ENCODE data around the gene DLX3.

DLX3 gene

GRCh38 chr17:49944273-49944870 lies 50.7 kb downstream of the DLX3 start:
- no peak overlapping the region for H3K27ac ChIP-seq (ENCODE audit: low read depth, low read length)
- no peak overlapping the region for H3K9ac ChIP-seq (ENCODE audit: low read length)
- H3K79me2 ChIP-seq (ENCODE audit: insufficient read depth, low read length): no peaks in the 10 kb centered on the region
- no peak for TF ChIP-seq EZH2phosphoT487 (conservative IDR thresholded peaks at IDR 0.05; ENCODE audit: low read length)
- no peak for TF ChIP-seq CTCF (IDR thresholded peaks at IDR 0.05; ENCODE audit: insufficient read depth, low read length, poor library complexity, severe bottlenecking)
- no peaks in the 10 kb centered on the region for H3K27me3 ChIP-seq (ENCODE audit: low read length)
- no peak overlapping the region for H2AFZ ChIP-seq (ENCODE audit: low read depth, low read length, severe bottlenecking)
- H3K4me2 ChIP-seq (ENCODE audit: low read depth, low read length, poor library complexity, severe bottlenecking): no peak overlapping the region
- H3K36me3 ChIP-seq (ENCODE audit: low read length): no peaks in the 10 kb centered on the region
- H3F3A ChIP-seq (ENCODE audit: insufficient read depth): no peaks in the 10 kb centered on the region
- no peaks in the 10 kb centered on the region for H3K9me3 ChIP-seq (ENCODE audit: insufficient read depth, low read length)
- no peaks in the 10 kb centered on the region for H4K20me1 ChIP-seq (ENCODE audit: low read depth, low read length)
- no peak overlapping the region for H3K4me3 ChIP-seq (ENCODE audit: insufficient read depth, low read length, poor library complexity, severe bottlenecking)
- no peaks in the 10 kb centered on the region for H3K9me2 ChIP-seq (replicated peaks; ENCODE audit: insufficient read depth, low read length)

- Histone ChIP-seq H2AFZ (ENCODE audit: low read depth, low read length, severe bottlenecking) (no peak overlapping the region), H3K36me3 (ENCODE audit: low read length) (no peaks in the 10 kb centered on the region), H3K79me2 (ENCODE audit: insufficient read depth, low read length) (no peaks in the 10 kb centered on the region), H3K27me3 (ENCODE audit: low read length) (no peaks in the 10 kb centered on the region), H3K9ac (ENCODE audit: low read length) (no peak overlapping the region), H3K27ac (ENCODE audit: low read depth, low read length) (no peak overlapping the region), H3F3A (ENCODE audit: insufficient read depth) (no peaks in the 10 kb centered on the region), H3K9me2 (replicated peaks; ENCODE audit: insufficient read depth, low read length) (no peaks in the 10 kb centered on the region), H4K20me1 (ENCODE audit: low read depth, low read length) (no peaks in the 10 kb centered on the region), H3K4me3 (ENCODE audit: insufficient read depth, low read length, poor library complexity, severe bottlenecking) (no peak overlapping the region), H3K4me2 (ENCODE audit: low read depth, low read length, poor library complexity, severe bottlenecking) (no peak overlapping the region), H3K9me3 (ENCODE audit: insufficient read depth, low read length) (no peaks in the 10 kb centered on the region)
- TF ChIP-seq EZH2phosphoT487 (conservative IDR thresholded peaks at IDR 0.05; ENCODE audit: low read length) (no peak), CTCF (IDR thresholded peaks at IDR 0.05; ENCODE audit: insufficient read depth, low read length, poor library complexity, severe bottlenecking) (no peak)
Measured at GRCh38 chr17:49942947-49943346, 52.1 kb downstream of the DLX3 start.

GRCh38 chr17:49941427-49941826 lies 53.6 kb downstream of the DLX3 start:
- no peaks in the 10 kb centered on the region for H3F3A ChIP-seq (ENCODE audit: insufficient read depth)
- no peak overlapping the region for H3K4me3 ChIP-seq (ENCODE audit: insufficient read depth, low read length, poor library complexity, severe bottlenecking)
- no peak overlapping the region for H2AFZ ChIP-seq (ENCODE audit: low read depth, low read length, severe bottlenecking)
- no peak overlapping the region for H3K4me2 ChIP-seq (ENCODE audit: low read depth, low read length, poor library complexity, severe bottlenecking)
- H3K36me3 ChIP-seq (ENCODE audit: low read length): no peaks in the 10 kb centered on the region
- H3K9me2 ChIP-seq (replicated peaks; ENCODE audit: insufficient read depth, low read length): no peaks in the 10 kb centered on the region
- no peak overlapping the region for H3K9ac ChIP-seq (ENCODE audit: low read length)
- no peaks in the 10 kb centered on the region for H3K27me3 ChIP-seq (ENCODE audit: low read length)
- no peaks in the 10 kb centered on the region for H3K79me2 ChIP-seq (ENCODE audit: insufficient read depth, low read length)
- no peaks in the 10 kb centered on the region for H3K9me3 ChIP-seq (ENCODE audit: insufficient read depth, low read length)
- H3K27ac ChIP-seq (ENCODE audit: low read depth, low read length): no peak overlapping the region
- H4K20me1 ChIP-seq (ENCODE audit: low read depth, low read length): no peaks in the 10 kb centered on the region
- TF ChIP-seq CTCF (IDR thresholded peaks at IDR 0.05; ENCODE audit: insufficient read depth, low read length, poor library complexity, severe bottlenecking) (no peak), EZH2phosphoT487 (conservative IDR thresholded peaks at IDR 0.05; ENCODE audit: low read length) (no peak)

Measured in SU-DHL-6 (cell line).